Tongue (tissue), 2 donors: Measurements from ENCODE around the gene STX4. TPM values are rescaled to one million over a fixed set of nuclear protein-coding genes. Genes with fewer than 3 reads are reported as not detected.

Experiments used
- DNase-seq: peaks from one replicate; pipeline ENCODE4 v3.0.0-alpha.2; 2015
- total RNA-seq: library from RNA; depleted of rRNA; stranded (reverse); fragments of >200 nt; gene quantifications from one replicate; pipeline ENCODE4 v1.2.3, GENCODE V29; 2014

Gene STX4
- total RNA-seq, 1 donor from 2014 or later, result 26.8 TPM

DNA sequence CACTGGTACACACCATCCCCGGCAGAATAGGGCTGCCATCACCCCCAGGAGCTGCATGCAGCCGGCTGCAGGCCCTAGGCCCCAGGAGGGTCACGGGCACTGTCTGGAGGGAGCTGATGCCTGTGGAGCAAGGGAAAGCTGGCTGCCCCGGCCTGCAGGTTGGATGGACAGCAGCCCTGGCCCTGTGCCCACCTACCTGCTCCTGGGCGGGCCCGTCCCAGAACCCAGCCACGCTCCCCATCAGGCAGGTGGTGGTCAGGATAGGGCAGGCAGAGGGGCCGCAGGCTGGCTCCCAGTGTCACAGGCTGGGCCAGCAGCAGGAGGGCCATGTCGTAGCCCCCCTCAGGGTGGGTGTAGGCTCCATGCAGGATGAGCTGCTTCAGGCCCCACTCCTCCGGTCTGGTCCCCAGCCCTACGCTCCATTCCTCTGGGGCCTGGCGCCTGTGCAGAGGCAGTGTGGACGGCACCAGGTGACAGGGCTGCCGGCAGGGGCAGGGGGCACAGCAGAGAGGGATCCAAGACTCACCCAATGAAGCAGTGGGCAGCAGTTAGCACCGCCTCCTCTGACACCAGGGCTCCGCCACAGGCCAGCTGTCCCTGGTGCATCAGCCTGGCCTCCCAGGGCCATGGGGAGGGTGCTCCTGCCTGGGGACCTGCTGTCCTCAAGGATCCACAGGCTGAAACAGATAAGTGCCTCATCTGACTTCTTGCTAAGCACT is 51.4 kb downstream of the STX4 start:
- peak; percentile 70 for DNase-seq

DNA sequence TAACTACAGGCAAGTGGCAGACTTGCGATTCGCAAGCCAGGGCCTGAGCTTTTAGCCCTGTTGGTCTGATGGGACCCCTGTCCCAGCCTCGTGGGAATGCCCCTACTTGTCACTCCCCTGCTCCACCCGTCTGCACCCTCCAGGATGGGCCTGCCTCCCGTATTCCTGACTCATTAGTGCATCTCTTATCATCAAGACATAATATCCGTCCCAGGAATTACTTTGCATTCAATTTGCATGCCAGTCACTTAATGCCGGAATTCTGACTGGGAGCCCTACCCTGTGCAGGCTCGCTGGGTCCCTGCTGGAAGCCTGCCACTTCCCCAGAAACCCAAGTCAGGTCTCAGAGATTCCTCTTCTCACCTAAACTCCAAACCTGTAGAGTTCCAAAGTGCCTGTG is 52.1 kb downstream of the STX4 start:
- no peak for DNase-seq

DNA sequence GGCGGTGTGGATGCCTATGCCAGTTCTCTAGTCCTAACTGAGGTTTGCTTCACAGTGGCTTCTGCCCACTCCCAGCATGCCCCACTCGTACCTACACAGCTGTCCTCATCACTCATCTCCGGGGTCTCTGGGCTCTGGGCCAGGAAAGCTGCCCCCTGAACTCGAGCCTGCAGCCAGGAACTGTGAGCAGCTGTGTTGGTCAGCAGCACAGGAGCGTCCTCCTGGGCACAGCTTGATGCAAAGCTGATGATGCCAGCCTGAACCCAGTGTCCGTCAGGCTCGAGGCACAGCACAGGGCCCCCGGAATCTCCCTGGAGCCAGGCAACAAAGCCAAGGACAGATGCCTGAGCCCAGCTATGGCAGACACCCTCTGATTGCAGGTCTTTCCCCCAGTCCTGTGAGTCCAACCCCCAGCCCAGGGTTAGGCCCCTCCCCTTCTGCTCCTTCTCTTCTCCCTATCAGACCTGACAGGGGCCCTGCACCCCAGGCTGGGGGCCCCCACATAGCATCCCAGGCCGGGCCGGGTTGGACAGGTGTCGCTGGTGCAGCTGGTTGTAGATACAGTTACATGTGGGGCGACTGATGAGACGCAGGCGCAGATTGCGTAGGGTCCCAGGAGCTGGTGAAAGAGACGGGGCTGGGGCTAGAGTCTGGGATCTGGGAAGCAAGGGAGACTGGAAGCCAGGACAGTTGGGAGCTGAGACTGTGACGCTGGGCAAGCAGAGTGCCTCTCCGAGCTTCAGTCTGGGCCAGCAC is 52.7 kb downstream of the STX4 start:
- peak; percentile 95 for DNase-seq

DNA sequence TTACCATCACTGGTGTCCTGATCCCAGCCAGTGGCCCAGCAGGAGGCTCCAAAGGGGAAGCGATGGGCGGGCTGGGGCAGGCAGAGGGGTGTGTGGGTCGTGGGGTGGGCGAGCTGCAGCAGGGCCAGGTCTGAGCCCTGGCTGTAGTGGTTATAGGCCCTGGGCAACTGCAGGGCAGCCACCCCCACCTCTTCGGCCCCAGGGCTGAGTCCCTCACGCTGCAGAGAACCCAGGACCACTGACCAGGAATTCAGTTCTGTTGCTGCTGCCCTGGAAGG is 53.2 kb downstream of the STX4 start:
- DNase-seq, result no peak

DNA sequence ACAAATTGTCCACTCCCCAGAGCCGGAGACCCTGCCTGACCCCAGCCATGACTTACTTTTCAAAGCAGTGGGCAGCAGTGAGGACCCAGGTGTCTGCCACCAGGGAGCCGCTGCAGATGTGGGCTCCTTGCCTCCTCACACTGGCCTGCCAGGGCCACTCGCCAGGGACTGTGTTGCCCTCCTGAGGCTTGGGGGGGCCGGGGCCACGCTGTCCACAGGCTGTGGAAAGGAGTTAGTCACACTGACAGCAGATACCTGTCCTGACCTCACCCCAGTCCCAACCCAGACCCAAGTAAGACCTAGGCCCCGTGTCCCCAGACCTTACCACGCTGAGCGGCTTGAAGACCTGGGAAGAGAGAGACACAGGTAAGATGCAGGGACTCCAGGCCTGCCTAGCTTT is 54.1 kb downstream of the STX4 start:
- DNase-seq, result no peak

DNA sequence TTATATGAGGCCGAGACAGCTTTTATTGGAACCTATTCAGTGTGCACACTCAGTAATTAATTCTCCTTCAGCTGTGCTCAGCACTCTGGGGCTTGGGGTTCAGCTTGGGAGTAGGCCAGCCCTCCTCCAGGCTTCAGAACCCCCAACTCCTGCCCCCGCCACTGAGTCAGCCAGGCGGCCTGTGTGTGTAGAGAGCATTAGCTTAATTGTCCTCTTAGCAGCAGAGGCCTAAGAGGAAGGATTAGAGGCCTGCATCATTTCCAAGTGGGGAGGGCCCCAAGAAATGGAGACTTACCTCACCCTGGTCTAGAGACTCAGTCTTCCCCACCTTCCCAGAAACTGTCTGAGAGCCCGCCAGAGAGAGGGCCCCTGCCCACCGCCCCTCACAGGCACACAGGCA is 54.6 kb downstream of the STX4 start:
- DNase-seq, result no peak

DNA sequence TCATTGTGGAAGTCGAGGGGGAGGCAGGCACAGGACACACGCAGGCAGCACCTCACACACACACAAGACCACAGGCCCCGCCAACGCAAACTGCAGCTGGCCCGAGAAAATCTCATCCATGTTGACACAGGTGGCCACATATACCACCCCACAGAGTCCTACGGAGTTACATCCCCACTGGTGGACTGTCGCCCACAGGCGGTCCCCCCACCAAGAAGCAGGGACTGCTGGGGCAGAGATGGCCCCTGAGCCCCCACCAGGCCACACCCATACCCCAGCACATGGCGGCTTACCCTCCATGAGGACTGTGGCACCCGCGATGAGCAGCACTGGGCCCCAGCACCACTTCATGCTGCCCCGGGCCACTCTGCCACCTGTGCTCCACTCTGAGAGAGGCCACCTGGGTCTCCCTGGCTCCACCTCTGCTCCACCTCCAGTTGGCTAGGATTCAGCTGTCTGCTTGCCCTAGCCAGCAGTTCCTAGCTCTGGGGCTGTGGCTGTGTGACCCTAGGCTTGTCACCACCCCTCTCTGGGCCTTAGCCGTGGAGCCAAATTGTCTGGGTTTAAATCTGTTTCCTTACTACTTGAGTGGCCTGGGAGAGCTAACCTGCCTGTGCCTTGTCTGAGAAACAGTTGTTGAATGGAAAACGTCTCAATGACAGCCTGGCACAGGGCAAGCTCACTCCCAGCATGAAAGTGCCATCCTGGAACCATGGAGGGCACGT is 55.3 kb downstream of the STX4 start, which contains the start of gene PRSS53:
PRSS53 (minus strand) TSS at position 485 of the 725 bp plus-strand sequence; CDS start at position 351, 134 bp downstream.
- no peak for DNase-seq

DNA sequence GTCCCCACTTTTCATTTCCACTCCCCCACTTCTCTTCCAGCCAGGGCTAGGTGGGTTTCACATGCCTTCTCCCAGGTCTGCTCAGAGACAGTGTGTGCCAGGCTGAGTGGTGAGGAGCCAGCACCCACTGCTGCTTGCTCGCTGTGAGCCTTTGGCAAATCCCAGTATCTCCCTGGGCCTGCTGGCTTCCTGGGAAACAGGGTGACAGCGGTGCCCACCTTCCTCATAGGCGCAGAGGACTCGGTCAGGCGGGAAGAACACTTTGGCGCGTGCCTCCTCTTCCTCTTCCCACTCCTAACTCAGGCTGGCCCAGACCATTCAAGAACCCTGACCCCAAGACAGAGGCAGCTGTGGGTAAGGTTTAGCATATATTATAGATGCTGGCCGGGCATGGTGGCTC is 55.8 kb downstream of the STX4 start:
- DNase-seq, result no peak

Other genes with a start within 250 kb of the STX4 start
- gene ZNF629, start 246.4 kb upstream of the STX4 start, total RNA-seq, result 10.8 TPM
- gene BCL7C, start 139.5 kb upstream of the STX4 start, total RNA-seq, result 24.2 TPM
- gene CTF1, start 136.9 kb upstream of the STX4 start, total RNA-seq, result 2.1 TPM
- gene FBXL19, start 110.0 kb upstream of the STX4 start, total RNA-seq, result 9.3 TPM
- 15.7 TPM for gene ORAI3, start 84.5 kb upstream of the STX4 start, total RNA-seq
- 4.6 TPM for gene SETD1A, start 75.8 kb upstream of the STX4 start, total RNA-seq
- gene HSD3B7, start 48.4 kb upstream of the STX4 start, total RNA-seq, result 15.9 TPM
- gene STX1B, start 22.9 kb upstream of the STX4 start, total RNA-seq, result 0.92 TPM
- gene ZNF668, start 40.7 kb downstream of the STX4 start, total RNA-seq, result 5.0 TPM
- gene ZNF646, start 40.9 kb downstream of the STX4 start, total RNA-seq, result 14.7 TPM
- gene PRSS53, start 55.4 kb downstream of the STX4 start, total RNA-seq, result 2.9 TPM
- gene VKORC1, start 61.2 kb downstream of the STX4 start, total RNA-seq, result 64.2 TPM
- gene BCKDK, start 74.8 kb downstream of the STX4 start, total RNA-seq, result 13.0 TPM
- gene KAT8, start 84.1 kb downstream of the STX4 start, total RNA-seq, result 55.5 TPM
- 17.6 TPM for gene PRSS8, start 102.2 kb downstream of the STX4 start, total RNA-seq
- not detected for gene PRSS36, start 116.5 kb downstream of the STX4 start, total RNA-seq
- gene FUS, start 146.6 kb downstream of the STX4 start, total RNA-seq, result 82.2 TPM
- gene PYCARD, start 169.2 kb downstream of the STX4 start, total RNA-seq, result 15.2 TPM
- gene TRIM72, start 180.6 kb downstream of the STX4 start, total RNA-seq, result 117 TPM
- gene PYDC1, start 183.6 kb downstream of the STX4 start, total RNA-seq, result not detected
- gene ITGAM, start 226.4 kb downstream of the STX4 start, total RNA-seq, result 4.1 TPM